H1 (cell line): Measurements from ENCODE around the gene SCGB1D2. TPM values are rescaled to one million over a fixed set of nuclear protein-coding genes. Genes with fewer than 3 reads are reported as not detected.

Experiments used
- CTCF ChIA-PET: fragments of 300-600 bp; sonication (Branson Sonifier 250); formaldehyde crosslinking; loops from one replicate; lab custom pipeline; 2021; ENCODE audit not compliant: partially characterized antibody; lab: Charles Lee
- POLR2A ChIA-PET: fragments of 300-600 bp; sonication (Branson Sonifier 250); formaldehyde crosslinking; loops from one replicate; lab custom pipeline; 2021; ENCODE audit warnings: inconsistent platforms; ENCODE audit not compliant: partially characterized antibody; lab: Charles Lee
- DNase-seq, 2 experiments: peaks; one replicate each; pipeline versions ENCODE4 v3.0.0 to v3.0.0-alpha.2; 2010 to 2022; ENCODE audit warnings: low spot score in 2 of 2, low read depth in 1 of 2, mixed read lengths in 1 of 2
- FAIRE-seq: peaks from 2 replicates; lab custom pipeline; 2011; peaks lifted over from hg19 to GRCh38; lab: Jason Lieb, UNC
- H2AFZ ChIP-seq: 2 replicates; pipeline ENCODE4 v1.8.1; 2012; ENCODE audit warnings: low read length, inconsistent platforms
- H2AK5ac ChIP-seq: 2 replicates; pipeline ENCODE4 v1.6.1; 2013; ENCODE audit warnings: low read depth, low read length
- H2BK120ac ChIP-seq: replicated peaks from 2 replicates; pipeline ENCODE3; 2013; ENCODE audit warnings: low read depth, low read length, inconsistent platforms
- H2BK12ac ChIP-seq: 2 replicates; pipeline ENCODE4 v1.6.1; 2013; ENCODE audit warnings: low read depth, low read length
- H2BK15ac ChIP-seq: 2 replicates; pipeline ENCODE4 v1.6.1; 2013; ENCODE audit warnings: low read length
- H2BK20ac ChIP-seq: 2 replicates; pipeline ENCODE4 v1.6.1; 2013; ENCODE audit warnings: low read length
- H2BK5ac ChIP-seq: 2 replicates; pipeline ENCODE4 v1.6.1; 2013; ENCODE audit warnings: low read depth, low read length
- H3K14ac ChIP-seq: 2 replicates; pipeline ENCODE4 v1.6.1; 2013; ENCODE audit warnings: inconsistent platforms; ENCODE audit not compliant: insufficient read length
- H3K18ac ChIP-seq: 2 replicates; pipeline ENCODE4 v1.6.1; 2013; ENCODE audit warnings: low read length; ENCODE audit errors: extremely low read depth
- H3K23ac ChIP-seq: 2 replicates; pipeline ENCODE4 v1.6.1; 2013; ENCODE audit warnings: inconsistent platforms; ENCODE audit not compliant: insufficient read length
- H3K23me2 ChIP-seq: 2 replicates; pipeline ENCODE4 v1.6.1; 2013; ENCODE audit warnings: low read depth, low read length
- H3K27ac ChIP-seq: 2 replicates; pipeline ENCODE4 v1.6.1; 2011; ENCODE audit warnings: low read depth, low read length, inconsistent platforms
- H3K27me3 ChIP-seq, 4 experiments: replicated peaks in 1 of 4; 1 replicate in 1 of 4; 2 replicates in 3 of 4; pipeline versions ENCODE4 v1.6.1 to v1.8.1; 2011 to 2013; ENCODE audit warnings: low read length in 3 of 4, mild to moderate bottlenecking in 3 of 4, inconsistent platforms in 2 of 4, mixed read lengths in 2 of 4, moderate library complexity in 1 of 4; ENCODE audit not compliant: control insufficient read depth in 3 of 4, insufficient read depth in 3 of 4; ENCODE audit errors: extremely low read depth in 1 of 4
- H3K36me3 ChIP-seq, 4 experiments: 2 replicates each; pipeline versions ENCODE4 v1.6.1 to v1.8.1; 2011 to 2013; ENCODE audit warnings: mild to moderate bottlenecking in 4 of 4, low read length in 3 of 4, moderate library complexity in 2 of 4, control low read depth in 1 of 4, inconsistent platforms in 1 of 4; ENCODE audit not compliant: insufficient read depth in 4 of 4, control insufficient read depth in 2 of 4
- H3K4ac ChIP-seq: replicated peaks from 2 replicates; pipeline ENCODE3; 2013; ENCODE audit warnings: low read length, low read depth, mixed read lengths, inconsistent platforms; ENCODE audit not compliant: insufficient read length
- H3K4me1 ChIP-seq, 4 experiments: replicated peaks in 1 of 4; 1 replicate in 1 of 4; 2 replicates in 3 of 4; pipeline versions ENCODE4 v1.6.1 to v1.8.1; 2011 to 2013; ENCODE audit warnings: low read length in 3 of 4, inconsistent platforms in 2 of 4, mixed read lengths in 1 of 4; ENCODE audit not compliant: insufficient read depth in 4 of 4, control insufficient read depth in 3 of 4
- H3K4me2 ChIP-seq, 2 experiments: 2 replicates each; pipeline versions ENCODE4 v1.6.1 to v1.8.1; 2011 to 2013; ENCODE audit warnings: low read depth in 2 of 2, low read length in 2 of 2, control low read depth in 1 of 2, inconsistent platforms in 1 of 2, mild to moderate bottlenecking in 1 of 2; ENCODE audit not compliant: insufficient read depth in 1 of 2
- H3K4me3 ChIP-seq, 4 experiments: fragments of 200-600, 300-600 bp in 1 of 4; sonication (generic), shearing (Covaris generic), sonication (Bioruptor Twin) in 1 of 4; 2 replicates each; pipeline versions ENCODE4 v1.5.1 to v1.8.1; 2011 to 2016; ENCODE audit warnings: low read length in 4 of 4, low read depth in 3 of 4, control low read depth in 2 of 4, inconsistent platforms in 2 of 4, mild to moderate bottlenecking in 2 of 4, mixed read lengths in 1 of 4, moderate library complexity in 1 of 4; ENCODE audit not compliant: insufficient read depth in 2 of 4; ENCODE audit errors: extremely low read depth in 1 of 4
- H3K56ac ChIP-seq: replicated peaks from 2 replicates; pipeline ENCODE3; 2013; ENCODE audit warnings: low read depth, mild to moderate bottlenecking, mixed read lengths, low read length, inconsistent platforms; ENCODE audit not compliant: insufficient read length
- H3K79me1 ChIP-seq: 2 replicates; pipeline ENCODE4 v1.6.1; 2013; ENCODE audit warnings: low read depth, low read length, control low read depth
- H3K79me2 ChIP-seq, 2 experiments: 2 replicates each; pipeline versions ENCODE4 v1.6.1 to v1.8.1; 2012 to 2013; ENCODE audit warnings: low read length in 2 of 2, mild to moderate bottlenecking in 2 of 2, inconsistent platforms in 1 of 2; ENCODE audit not compliant: insufficient read depth in 2 of 2, control insufficient read depth in 1 of 2
- H3K9ac ChIP-seq, 4 experiments: replicated peaks in 1 of 4; 1 replicate in 1 of 4; 2 replicates in 3 of 4; pipeline versions ENCODE4 v1.6.1 to v1.8.1; 2011 to 2013; ENCODE audit warnings: low read depth in 3 of 4, low read length in 3 of 4, control low read depth in 2 of 4, mild to moderate bottlenecking in 2 of 4, moderate library complexity in 2 of 4, inconsistent platforms in 1 of 4; ENCODE audit errors: extremely low read depth in 1 of 4
- H3K9me3 ChIP-seq, 2 experiments: 2 replicates each; pipeline versions ENCODE4 v1.6.1 to v1.8.1; 2012 to 2013; ENCODE audit warnings: mild to moderate bottlenecking in 2 of 2, moderate library complexity in 2 of 2, control low read depth in 1 of 2, inconsistent platforms in 1 of 2, low read depth in 1 of 2, low read length in 1 of 2, mixed read lengths in 1 of 2; ENCODE audit not compliant: insufficient read depth in 2 of 2
- H4K20me1 ChIP-seq, 2 experiments: replicated peaks in 1 of 2; 2 replicates each; pipeline versions ENCODE3 to v1.8.1; 2011 to 2013; ENCODE audit warnings: inconsistent platforms in 2 of 2, low read length in 2 of 2, mild to moderate bottlenecking in 1 of 2; ENCODE audit not compliant: insufficient read depth in 2 of 2, control insufficient read depth in 1 of 2
- H4K5ac ChIP-seq: 2 replicates; pipeline ENCODE4 v1.6.1; 2013; ENCODE audit warnings: low read length, low read depth, mixed read lengths, inconsistent platforms; ENCODE audit not compliant: insufficient read length
- H4K8ac ChIP-seq: 2 replicates; pipeline ENCODE4 v1.8.0; 2013; ENCODE audit warnings: mild to moderate bottlenecking, moderate library complexity, low read length, inconsistent platforms; ENCODE audit not compliant: insufficient read depth; ENCODE audit errors: extremely low read depth
- H4K91ac ChIP-seq: replicated peaks from 2 replicates; pipeline ENCODE3; 2013; ENCODE audit warnings: low read length, mixed read lengths, inconsistent platforms; ENCODE audit not compliant: insufficient read length
- BCL11A ChIP-seq, 2 experiments: IDR thresholded peaks; one replicate each; pipeline ENCODE4 v1.6.1; 2011; ENCODE audit warnings: low read depth in 2 of 2, low read length in 2 of 2, mild to moderate bottlenecking in 2 of 2
- CBX5 ChIP-seq: fragments of 300-800, 300-1000 bp; sonication (generic); IDR thresholded peaks from 2 replicates; pipeline ENCODE4 v1.7.1; 2016; ENCODE audit warnings: antibody characterized with exemption, low read length, low read depth
- CTCF ChIP-seq, 3 experiments: IDR thresholded peaks; 1 replicate in 2 of 3; 2 replicates in 1 of 3; pipeline versions ENCODE4 v1.5.1 to v1.6.1; 2011; ENCODE audit warnings: low read length in 3 of 3, mild to moderate bottlenecking in 3 of 3, inconsistent platforms in 2 of 3, low read depth in 1 of 3, moderate library complexity in 1 of 3; ENCODE audit not compliant: insufficient read depth in 1 of 3; ENCODE audit errors: control extremely low read depth in 1 of 3
- KDM4A ChIP-seq: IDR thresholded peaks from one replicate; pipeline ENCODE4 v1.7.1; 2012; ENCODE audit warnings: low read depth, mild to moderate bottlenecking, moderate library complexity, low read length, inconsistent platforms; ENCODE audit not compliant: severe bottlenecking
- PHF8 ChIP-seq: fragments of 200-600 bp; sonication (generic); conservative IDR thresholded peaks from 2 replicates; pipeline ENCODE4 v1.7.1; 2012; ENCODE audit warnings: low read depth, mild to moderate bottlenecking, inconsistent platforms, low read length, moderate library complexity
- POLR2AphosphoS5 ChIP-seq: IDR thresholded peaks from 2 replicates; pipeline ENCODE4 v1.6.1; 2011; ENCODE audit warnings: low read depth, low read length
- RBBP5 ChIP-seq: IDR thresholded peaks from 2 replicates; pipeline ENCODE4 v1.7.1; 2012; ENCODE audit warnings: low read depth, mild to moderate bottlenecking, inconsistent platforms, low read length, moderate library complexity, borderline replicate concordance
- SIX5 ChIP-seq: IDR thresholded peaks from 2 replicates; pipeline ENCODE4 v1.6.1; 2011; ENCODE audit warnings: mild to moderate bottlenecking, low read depth, low read length
- SP4 ChIP-seq: IDR thresholded peaks from 2 replicates; pipeline ENCODE4 v1.6.1; 2012; ENCODE audit warnings: low read length, inconsistent platforms
- SRF ChIP-seq: IDR thresholded peaks from 2 replicates; pipeline ENCODE4 v1.6.1; 2011; ENCODE audit warnings: mild to moderate bottlenecking, low read depth, low read length, moderate library complexity
- SUZ12 ChIP-seq: fragments of 200-600 bp; sonication (generic); IDR thresholded peaks from 2 replicates; pipeline ENCODE4 v1.6.1; 2012; ENCODE audit warnings: mild to moderate bottlenecking, inconsistent platforms, low read length, moderate library complexity, mixed read lengths
- WGBS, 2 experiments: shearing (Covaris generic) in 1 of 2; methylation state at CpG; one replicate each; pipeline versions ENCODE4 v1.1.6 to v1.1.7; 2013 to 2015; ENCODE audit warnings: low lambda C conversion rate in 2 of 2, mixed read lengths in 2 of 2, inconsistent platforms in 1 of 2, low coverage in 1 of 2, missing lambda C conversion rate in 1 of 2; ENCODE audit not compliant: insufficient replicate concordance in 2 of 2, insufficient coverage in 1 of 2, insufficient read length in 1 of 2; ENCODE audit errors: extremely low coverage in 1 of 2, missing lambda C conversion rate in 1 of 2; 5-methylcytosine and 5-hydroxymethylcytosine counted together
- polyA plus RNA-seq, 7 experiments: library from polyadenylated mRNA; depleted of rRNA in 3 of 7; stranded (reverse) in 5 of 7; unstranded in 2 of 7; fragments of >200 nt in 5 of 7; fragments of 200-250 nt in 2 of 7; gene quantifications; 1 replicate in 5 of 7; 2 replicates in 1 of 7; 4 replicates in 1 of 7; pipeline versions ENCODE4 v1.2.1 to v1.2.3, GENCODE V29; 2011 to 2013; ENCODE audit warnings: missing spikeins in 2 of 7, mixed read lengths in 2 of 7
- total RNA-seq: library from RNA; stranded (reverse); fragmentation: NEBNext Ultra II Directional; extraction: Animal tissue kit (Norgen Biotek cat#: 25700); gene quantifications from 2 replicates; pipeline ENCODE4 v1.2.1, GENCODE V29; 2021

Gene SCGB1D2
- total and polyA plus RNA-seq, 2 of the 8 experiments (the other 6 are each of a cell fraction or from before 2014, with no cell fraction given) = not detected

- 67% methylated on average over 3 of the region's 3 CpGs; no CpG with 5 or more reads in 1 of the 2 experiments for WGBS, 2 experiments
- Histone ChIP-seq H4K20me1 (no peaks in the 10 kb centered on the region), H3K27me3 (no peaks in the 10 kb centered on the region), H3K36me3 (no peaks in the 10 kb centered on the region; a peak in 1 of 8 replicates), H4K91ac (no peak overlapping the region), H4K8ac (no peak overlapping the region), H3K4ac (no peak overlapping the region), H3K79me1 (no peaks in the 10 kb centered on the region), H2BK12ac (no peak overlapping the region), H2AFZ (no peak overlapping the region), H3K9ac (no peak overlapping the region), H4K5ac (no peak overlapping the region), H3K56ac (no peak overlapping the region), H3K4me2 (no peak overlapping the region), H3K27ac (no peak overlapping the region), H3K23me2 (no peaks in the 10 kb centered on the region), H2BK20ac (no peak overlapping the region), H3K4me3 (no peak overlapping the region), H3K23ac (no peak overlapping the region), H3K9me3 (peaks cover 27 to 28% of the 10 kb centered on the region in 2 experiments; a peak in 3 of 4 replicates), H2BK5ac (no peak overlapping the region), H3K18ac (no peak overlapping the region), H3K79me2 (no peaks in the 10 kb centered on the region), H3K14ac (no peak overlapping the region), H3K4me1 (no peaks in the 10 kb centered on the region), H2BK15ac (no peak overlapping the region), H2BK120ac (no peak overlapping the region), H2AK5ac (no peak overlapping the region)
- DNase-seq (no peak), FAIRE-seq (no peak)
- CTCF ChIA-PET = interaction anchor here (1.2 to 2.8 kb wide), 2 partner anchors 8 to 57 kb away, joined by 6 to 10 read pairs; no protein-coding TSS in a partner anchor
- POLR2A ChIA-PET = no interaction called here
- TF ChIP-seq BCL11A (IDR thresholded peaks at IDR 0.05; ENCODE audit: low read depth in 2 of 2, low read length in 2 of 2) (no peak), SRF (no peak), PHF8 (no peak), KDM4A (no peak), CBX5 (no peak), SP4 (no peak), SUZ12 (no peak), RBBP5 (no peak), SIX5 (no peak), POLR2AphosphoS5 (no peak), CTCF (IDR thresholded peaks at IDR 0.05; ENCODE audit: control extremely low read depth in 1 of 3, insufficient read depth in 1 of 3, low read depth in 1 of 3, low read length in 3 of 3) (no peak)
Observed at GRCh38 chr11:62253999-62254542, 12.0 kb downstream of the SCGB1D2 start.
